GM19438 (cell line): ENCODE data around the gene CLMN.
A peak's percentile ranks its signal among the peaks of the same experiment; 100 is the strongest.

Source experiments
- ATAC-seq: cut with Tn5 transposase; IDR thresholded peaks from one replicate; pipeline ENCODE4 v1.9.1; 2021; ENCODE audit warnings: low read depth; ENCODE audit not compliant: unreplicated experiment

Gene CLMN

GRCh38 chr14:95250140-95250769 lies 69.5 kb downstream of the CLMN start:
- ATAC-seq = no peak

- ATAC-seq = no peak
Measured at GRCh38 chr14:95248432-95248831, 71.3 kb downstream of the CLMN start.

GRCh38 chr14:95246870-95247269 lies 72.8 kb downstream of the CLMN start:
- ATAC-seq = no peak

DNA sequence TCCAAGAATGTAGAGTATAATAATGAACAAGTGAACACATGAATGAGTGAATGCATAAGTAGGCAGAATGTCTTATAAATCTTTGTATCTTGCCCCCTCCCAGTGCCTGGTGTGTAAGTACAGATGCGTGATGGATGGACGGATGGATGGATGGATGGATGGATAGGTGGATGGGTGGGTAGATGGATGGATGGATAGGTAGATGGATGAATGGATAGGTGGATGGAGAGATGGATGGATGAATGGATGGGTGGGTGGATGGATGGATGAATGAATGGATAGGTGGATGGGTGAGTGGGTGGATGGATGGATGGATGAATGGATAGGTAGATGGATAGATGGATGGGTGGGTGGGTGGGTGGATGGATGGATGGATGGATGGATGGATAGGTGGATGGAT lies 74.4 kb downstream of the CLMN start:
- ATAC-seq = no peak

- ATAC-seq = no peak
Measured at GRCh38 chr14:95244587-95244986, 75.1 kb downstream of the CLMN start.

DNA sequence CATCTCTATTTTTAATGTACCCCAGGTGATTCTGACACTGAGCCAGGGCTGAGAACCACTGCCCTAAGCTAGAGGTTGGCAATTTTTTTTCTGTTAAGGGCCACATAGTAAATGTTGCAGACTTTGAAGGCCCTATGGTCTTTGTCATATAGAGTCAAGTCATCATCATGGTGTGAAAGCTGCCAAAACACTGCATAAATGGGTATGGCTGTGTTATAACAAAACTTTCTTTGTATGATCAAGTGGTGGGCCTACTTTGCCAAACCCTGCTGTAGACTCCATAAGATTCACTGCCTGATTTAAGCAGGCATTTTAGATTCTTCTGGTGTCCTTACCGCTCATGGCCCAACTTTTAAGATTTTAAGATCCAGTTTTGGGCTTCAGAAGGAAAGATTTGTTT lies 76.8 kb downstream of the CLMN start:
- ATAC-seq = no peak

DNA sequence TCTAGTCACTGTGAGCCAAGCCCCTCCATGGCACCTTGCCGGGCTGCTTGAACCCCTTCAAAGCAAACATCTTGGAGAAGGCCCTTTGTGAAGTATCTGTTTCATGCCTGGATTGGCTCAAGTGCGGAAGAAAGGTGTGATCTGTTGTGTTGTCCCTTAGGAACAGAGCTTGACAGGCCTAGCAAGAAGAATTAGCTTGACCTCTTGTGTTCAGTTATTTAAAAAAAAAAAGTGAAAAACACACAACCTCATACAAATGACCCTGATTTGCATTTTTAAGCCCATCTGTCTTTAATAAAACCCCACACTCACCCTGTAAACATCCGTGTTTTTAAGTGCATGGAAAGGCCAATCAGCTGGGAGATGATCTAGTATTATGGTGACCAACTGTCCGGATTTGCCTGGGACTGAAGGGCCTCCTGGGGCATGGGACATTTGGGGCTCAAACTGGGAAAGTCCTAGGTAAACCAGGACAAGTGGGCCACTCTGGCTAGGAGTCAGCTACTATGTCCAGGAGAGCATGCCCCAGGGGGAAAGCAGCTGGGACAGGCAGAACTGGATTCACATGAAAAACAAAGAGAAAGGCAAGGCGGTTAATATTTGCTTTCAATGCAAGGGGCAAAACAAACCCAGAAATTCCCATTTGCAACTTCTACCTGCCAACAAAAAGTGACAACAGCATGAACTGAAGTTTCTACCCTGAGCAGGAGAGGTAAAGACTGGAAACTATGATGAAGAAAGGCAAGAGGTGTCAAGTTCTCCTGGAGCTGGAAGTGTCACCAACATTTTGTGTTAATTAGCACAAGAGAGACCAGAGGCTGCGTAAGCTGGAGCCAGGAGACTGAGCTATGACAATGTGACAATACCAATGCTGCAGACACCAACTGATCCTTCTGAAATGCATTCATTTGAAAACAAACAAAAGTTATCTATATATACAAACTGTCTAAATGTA lies 78.6 kb downstream of the CLMN start:
- ATAC-seq = no peak

- no peak for ATAC-seq
Measured at GRCh38 chr14:95238487-95239298, 81.0 kb downstream of the CLMN start.

DNA sequence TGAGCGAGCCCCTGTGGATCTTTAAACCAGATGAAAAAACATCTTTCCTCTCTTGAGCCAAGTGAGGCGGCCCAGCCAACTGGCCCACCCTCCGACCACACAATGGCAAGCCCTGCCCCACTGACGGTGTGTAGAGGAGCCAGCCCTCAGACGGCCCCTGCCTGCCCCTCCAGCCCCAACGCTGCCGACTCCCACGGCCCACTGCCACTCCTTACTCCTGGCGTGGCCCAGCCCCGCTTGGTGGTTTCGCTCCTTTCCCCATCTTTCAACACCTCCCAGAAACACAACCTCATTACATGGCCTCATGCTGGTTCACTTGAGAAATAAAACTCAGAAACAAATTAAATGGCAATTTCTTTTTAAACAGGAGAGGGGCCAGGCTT lies 81.8 kb downstream of the CLMN start:
- ATAC-seq = no peak

DNA sequence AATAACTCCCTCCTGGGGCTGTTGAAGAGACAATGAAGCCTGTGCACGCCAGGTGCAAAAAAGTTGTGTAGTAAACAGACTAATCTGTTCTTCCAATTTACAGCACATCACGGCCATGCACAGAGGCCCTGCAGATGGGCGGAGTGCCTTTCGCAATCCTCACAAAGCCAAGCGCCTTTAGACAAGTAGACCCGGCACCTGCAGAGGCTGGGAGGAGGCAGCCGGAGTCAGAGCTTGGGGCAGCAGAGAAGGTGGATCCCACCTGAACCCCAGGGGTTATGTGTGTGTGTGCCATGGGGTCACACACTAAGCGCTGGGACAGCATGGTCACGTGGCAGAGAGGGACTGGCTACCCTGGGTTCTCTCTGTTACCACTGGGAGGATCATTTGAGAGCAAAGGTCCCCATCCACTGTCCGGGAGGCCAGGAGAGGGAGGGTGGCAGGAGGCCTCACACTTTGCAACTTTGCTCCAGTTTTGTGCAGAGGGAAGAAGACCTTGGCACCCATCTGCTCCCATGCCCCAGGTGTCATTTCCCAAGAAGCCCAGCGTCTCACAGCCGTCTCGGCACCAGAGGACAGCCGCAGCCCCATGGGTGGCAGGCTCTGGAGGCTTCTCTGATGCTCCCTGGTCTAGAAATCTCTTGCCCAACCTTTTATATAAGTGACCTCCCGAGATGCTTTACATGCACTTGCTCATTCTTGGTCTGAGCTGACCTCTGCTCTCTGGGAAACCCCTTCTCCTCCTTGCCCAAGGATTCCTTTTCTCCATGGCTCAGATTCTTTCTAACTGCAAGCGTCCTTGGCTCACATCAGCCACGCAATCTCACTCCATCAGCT lies 82.4 kb downstream of the CLMN start:
- ATAC-seq = no peak

DNA sequence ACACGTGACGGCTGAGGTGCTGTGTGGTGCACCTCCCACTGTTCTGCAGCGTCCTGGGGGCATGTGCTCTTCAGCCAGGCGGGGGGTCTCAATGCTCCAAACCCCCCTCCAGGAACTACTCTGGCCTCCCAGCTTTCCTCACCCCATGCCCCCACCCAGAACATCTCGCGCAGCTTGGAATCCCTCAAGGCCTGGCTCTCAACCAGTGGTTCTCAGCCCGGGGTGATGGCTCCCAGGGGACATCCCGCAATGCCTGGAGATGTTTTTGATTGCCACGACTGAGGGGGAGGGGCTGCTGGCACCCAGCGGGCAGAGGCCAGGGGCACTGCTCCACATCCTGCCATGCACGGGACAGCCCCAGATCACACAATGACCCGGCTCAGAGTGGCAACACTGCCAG lies 83.5 kb downstream of the CLMN start:
- no peak for ATAC-seq

DNA sequence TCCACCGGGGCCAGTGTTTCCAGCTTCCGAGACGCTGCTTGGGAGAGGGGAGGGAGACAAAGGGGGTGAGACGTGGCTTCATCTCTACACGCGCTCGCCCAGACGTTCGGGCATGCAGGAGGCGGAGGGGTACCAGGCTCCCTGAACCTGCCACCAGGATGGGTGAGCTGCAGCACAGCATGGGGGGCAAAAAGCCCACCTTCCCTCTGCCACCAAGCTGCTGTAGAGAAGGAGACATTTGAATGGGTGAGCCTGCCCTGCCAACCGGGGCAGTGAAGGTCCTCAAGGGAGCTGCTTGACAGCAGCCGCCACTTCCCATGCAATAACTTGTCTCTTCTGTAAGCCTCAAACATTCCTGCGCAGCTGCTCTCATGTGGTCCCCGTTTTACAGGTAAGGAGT lies 83.9 kb downstream of the CLMN start:
- no peak for ATAC-seq

DNA sequence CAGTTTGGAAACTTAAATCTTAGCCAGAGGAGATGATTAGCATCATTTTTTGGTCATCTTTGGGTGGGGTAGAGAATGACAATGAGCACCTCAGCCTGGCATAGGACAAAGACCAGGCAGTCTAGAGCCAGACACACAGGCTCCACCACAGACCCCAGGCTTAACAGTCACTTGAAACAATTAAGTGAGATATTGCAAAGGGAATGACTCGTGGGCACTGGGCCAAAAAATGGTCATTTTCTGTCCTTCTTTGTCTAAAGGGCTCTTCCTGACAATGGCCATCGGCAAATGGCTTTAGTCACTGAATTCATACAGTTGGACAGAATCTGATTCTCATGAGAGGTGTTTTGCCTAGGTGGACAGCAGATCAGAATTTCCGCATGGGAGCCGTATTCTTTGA lies 84.4 kb downstream of the CLMN start:
- no peak for ATAC-seq

GRCh38 chr14:95234426-95234825 lies 85.3 kb downstream of the CLMN start:
- ATAC-seq = no peak

DNA sequence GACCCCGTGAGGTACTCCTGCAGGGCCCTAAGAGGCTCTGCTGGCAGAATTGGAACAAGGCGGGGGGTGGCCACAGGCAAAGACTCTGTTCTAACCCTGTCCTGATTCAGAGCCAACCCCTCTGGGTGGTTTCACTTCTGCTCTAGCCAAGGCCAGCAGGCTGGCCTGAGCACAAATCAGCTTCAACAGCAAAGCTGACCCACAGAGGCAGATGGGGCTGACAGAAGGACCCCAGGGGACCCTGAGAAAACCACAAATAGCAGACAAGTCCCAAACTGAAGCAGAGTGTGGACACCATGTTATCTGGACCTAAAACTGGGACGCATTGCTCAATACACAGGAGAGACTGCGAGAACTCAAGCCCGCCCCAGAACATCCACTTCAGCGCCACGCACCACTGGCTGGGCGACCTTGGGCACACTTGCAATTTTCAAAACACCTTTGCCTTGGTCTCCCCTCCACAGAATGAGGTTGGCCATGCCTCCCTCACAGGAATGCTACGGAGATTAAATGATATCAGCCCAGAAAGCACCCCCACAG lies 85.9 kb downstream of the CLMN start:
- peak; percentile 98 for ATAC-seq

GRCh38 chr14:95232894-95233584 lies 86.7 kb downstream of the CLMN start:
- no peak for ATAC-seq

- ATAC-seq = no peak
Measured at GRCh38 chr14:95231966-95232633, 87.6 kb downstream of the CLMN start.

DNA sequence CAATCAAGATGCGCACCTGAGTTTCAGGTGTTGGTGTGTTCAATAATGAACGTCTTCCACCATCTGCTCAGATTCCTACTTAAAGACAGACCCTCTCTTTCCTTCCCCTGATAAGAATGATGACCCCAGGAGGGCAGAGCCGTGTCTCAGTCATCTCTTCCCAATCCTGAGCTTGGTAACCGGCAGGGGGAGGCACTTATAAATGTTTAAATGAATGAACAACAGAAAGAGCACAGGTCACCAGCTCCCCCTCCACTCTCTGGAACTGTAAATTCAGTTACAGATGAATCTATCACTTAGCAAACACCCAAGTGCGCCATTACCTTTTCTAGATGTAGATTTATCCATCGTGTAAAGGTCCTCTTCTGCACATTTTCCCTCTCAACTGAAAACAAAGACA lies 90.0 kb downstream of the CLMN start:
- ATAC-seq = no peak

DNA sequence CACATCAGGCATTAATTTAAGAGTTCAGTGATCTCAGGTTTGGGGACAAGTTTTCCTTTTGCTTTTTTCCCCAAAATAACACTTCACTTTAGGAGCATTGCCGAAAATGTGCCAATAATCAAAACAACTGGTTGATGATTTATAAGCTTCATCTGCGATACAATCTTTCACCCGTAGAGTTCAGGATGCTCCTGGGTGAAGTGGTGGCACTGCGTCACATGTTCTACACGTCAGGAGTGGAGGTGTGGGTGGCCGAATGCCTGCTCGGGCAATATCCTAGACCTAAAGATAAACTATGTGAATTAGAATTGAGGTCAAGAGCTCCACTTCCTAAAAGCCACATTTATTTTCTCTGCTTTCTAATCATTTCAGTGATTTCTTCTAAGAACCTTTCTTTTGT lies 91.5 kb downstream of the CLMN start:
- no peak for ATAC-seq
